Calu3 (cell line): Measurements from ENCODE around the gene CCAR1. TPM values are rescaled to one million over a fixed set of nuclear protein-coding genes. Genes with fewer than 3 reads are reported as not detected.
"Not testable (repeated sequence)": the region's sequence is repeated elsewhere in the genome, so short reads cannot be mapped to it uniquely, and the experiment has no call there.

Experiments used
- BruUV-seq: library from RNA; stranded (reverse); fragments of 400-500 nt; replicated peaks from 2 replicates; lab custom pipeline; 2021; lab: Mats Ljungman, UMichigan
- CTCF ChIA-PET: fragments of 300-600 bp; sonication (Branson Sonifier 250); formaldehyde crosslinking; loops from one replicate; lab custom pipeline; 2022; ENCODE audit warnings: antibody characterized with exemption; lab: Charles Lee
- DNase-seq: peaks from one replicate; pipeline ENCODE4 v3.0.0; 2022
- H3K27ac Mint-ChIP-seq: one replicate; pipeline ENCODE4 v1.8.0; 2022; ENCODE audit warnings: mixed read lengths; ENCODE audit not compliant: unreplicated experiment
- H3K27me3 Mint-ChIP-seq: one replicate; pipeline ENCODE4 v1.8.0; 2022; ENCODE audit warnings: mixed read lengths; ENCODE audit not compliant: unreplicated experiment
- H3K36me3 Mint-ChIP-seq: one replicate; pipeline ENCODE4 v1.8.0; 2022; ENCODE audit warnings: mild to moderate bottlenecking, moderate library complexity, mixed read lengths; ENCODE audit not compliant: insufficient read depth, unreplicated experiment
- H3K4me1 Mint-ChIP-seq: one replicate; pipeline ENCODE4 v1.8.0; 2022; ENCODE audit warnings: mild to moderate bottlenecking, low read depth, mixed read lengths; ENCODE audit not compliant: unreplicated experiment
- H3K4me3 Mint-ChIP-seq: one replicate; pipeline ENCODE4 v1.8.0; 2022; ENCODE audit warnings: mild to moderate bottlenecking, low read depth, moderate library complexity, mixed read lengths; ENCODE audit not compliant: unreplicated experiment
- H3K9me3 Mint-ChIP-seq: one replicate; pipeline ENCODE4 v1.8.0; 2022; ENCODE audit warnings: low read depth, mixed read lengths; ENCODE audit not compliant: unreplicated experiment
- CTCF ChIP-seq: fragments of 200-600 bp; IDR thresholded peaks from one replicate; pipeline ENCODE4 v1.8.0; 2022; ENCODE audit warnings: antibody characterized with exemption; ENCODE audit not compliant: unreplicated experiment
- intact Hi-C: fragments of 100-400 bp; cut with micrococcal nuclease; formaldehyde crosslinking; loops from one replicate; pipeline ENCODE4 v1.10.0; 2022; ENCODE audit not compliant: unreplicated experiment
- total RNA-seq: library from RNA; stranded (reverse); gene quantifications from 2 replicates; pipeline ENCODE4 v1.2.3, GENCODE V29; 2022

The CCAR1 gene
- total RNA-seq, 1 experiment from 2014 or later = 105 TPM

- peak; percentile 79 for DNase-seq
- no TSS peak for BruUV-seq
- Mint-ChIP-seq H3K36me3 (peaks cover 14% of the 10 kb centered on the region), H3K27ac (peak within 1 kb of the TSS; percentile 23), H3K4me1 (peaks cover 5% of the 10 kb centered on the region), H3K4me3 (peak within 1 kb of the TSS; percentile 78), H3K9me3 (no peaks in the 10 kb centered on the region), H3K27me3 (no peaks in the 10 kb centered on the region)
- CTCF ChIA-PET = interaction anchor here (0.6 to 1.0 kb wide), 3 partner anchors 9 to 45 kb away, joined by 3 to 5 read pairs (median 5); no protein-coding TSS in a partner anchor
- intact Hi-C loops = no loop called here
- TF ChIP-seq CTCF = no peak
Measured at GRCh38 chr10:68826764-68827591, 105.9 kb downstream of the CCAR1 start, which contains the start of gene STOX1. Gene STOX1, plus strand, starts transcription at chr10:68827531. Its CDS starts 93 bp downstream, at chr10:68827624.

- intact Hi-C loops, H3K27ac Mint-ChIP-seq, H3K9me3 Mint-ChIP-seq, H3K4me1 Mint-ChIP-seq, H3K27me3 Mint-ChIP-seq, BruUV-seq, DNase-seq: not testable (repeated sequence)
- CTCF ChIA-PET = interaction anchor here (0.6 to 1.3 kb wide), 4 partner anchors 10 to 46 kb away, joined by 3 to 5 read pairs (median 4); no protein-coding TSS in a partner anchor
- peaks cover 14% of the 10 kb centered on the region for H3K36me3 Mint-ChIP-seq
- H3K4me3 Mint-ChIP-seq = peak overlapping the region; percentile 78
Measured at GRCh38 chr10:68827592-68827959, 106.5 kb downstream of the CCAR1 start.

- Mint-ChIP-seq H3K36me3 (peaks cover 14% of the 10 kb centered on the region), H3K4me3 (peak overlapping the region; percentile 54)
- intact Hi-C loops, H3K27me3 Mint-ChIP-seq, H3K27ac Mint-ChIP-seq, H3K4me1 Mint-ChIP-seq, BruUV-seq, H3K9me3 Mint-ChIP-seq: not testable (repeated sequence)
- CTCF ChIA-PET = interaction anchor here (0.6 to 1.3 kb wide), 2 partner anchors 17 to 45 kb away, joined by 3 to 4 read pairs; no protein-coding TSS in a partner anchor
- DNase-seq = peak; percentile 20
Measured at GRCh38 chr10:68828083-68828601, 107.1 kb downstream of the CCAR1 start.

GRCh38 chr10:68828833-68829232 is 107.8 kb downstream of the CCAR1 start:
- TF ChIP-seq CTCF = no peak
- no peaks in the 10 kb centered on the region for H3K9me3 Mint-ChIP-seq
- no peak for DNase-seq
- peaks cover 14% of the 10 kb centered on the region for H3K36me3 Mint-ChIP-seq
- H3K27me3 Mint-ChIP-seq = no peaks in the 10 kb centered on the region
- H3K4me1 Mint-ChIP-seq = peaks cover 7% of the 10 kb centered on the region
- intact Hi-C loops = no loop called here
- BruUV-seq = TSS peak; percentile 69
- no peak overlapping the region for H3K4me3 Mint-ChIP-seq
- no peak overlapping the region for H3K27ac Mint-ChIP-seq
- CTCF ChIA-PET = interaction anchor here (1.3 kb wide), 1 partner anchor 16 kb away, joined by 3 read pairs; no protein-coding TSS in a partner anchor

GRCh38 chr10:68829521-68829920 is 108.5 kb downstream of the CCAR1 start:
- BruUV-seq = no TSS peak
- no peaks in the 10 kb centered on the region for H3K27me3 Mint-ChIP-seq
- no peak for TF ChIP-seq CTCF
- intact Hi-C loops = no loop called here
- H3K36me3 Mint-ChIP-seq = peaks cover 14% of the 10 kb centered on the region
- no peak overlapping the region for H3K27ac Mint-ChIP-seq
- no peak overlapping the region for H3K4me3 Mint-ChIP-seq
- H3K4me1 Mint-ChIP-seq = peaks cover 7% of the 10 kb centered on the region
- CTCF ChIA-PET = no interaction called here
- DNase-seq = no peak
- H3K9me3 Mint-ChIP-seq = no peaks in the 10 kb centered on the region
